H54 (cell line): ENCODE measurements around the gene LY6G6C.
A peak's percentile ranks its signal among the peaks of the same experiment; 100 is the strongest.
"Not testable (repeated sequence)": the region's sequence is repeated elsewhere in the genome, so short reads cannot be mapped to it uniquely, and the experiment has no call there.

Experiments used
- DNase-seq: peaks from one replicate; pipeline ENCODE4 v3.0.0; 2011; ENCODE audit warnings: low spot score, mixed read lengths; ENCODE audit not compliant: insufficient read length
- FAIRE-seq: peaks from 3 replicates; lab custom pipeline; 2011; peaks lifted over from hg19 to GRCh38; lab: Jason Lieb, UNC
- POLR2A ChIP-seq: IDR thresholded peaks from 2 replicates; pipeline ENCODE4 v1.6.1; 2011; ENCODE audit warnings: low read depth, mild to moderate bottlenecking, low read length

Gene LY6G6C

DNA sequence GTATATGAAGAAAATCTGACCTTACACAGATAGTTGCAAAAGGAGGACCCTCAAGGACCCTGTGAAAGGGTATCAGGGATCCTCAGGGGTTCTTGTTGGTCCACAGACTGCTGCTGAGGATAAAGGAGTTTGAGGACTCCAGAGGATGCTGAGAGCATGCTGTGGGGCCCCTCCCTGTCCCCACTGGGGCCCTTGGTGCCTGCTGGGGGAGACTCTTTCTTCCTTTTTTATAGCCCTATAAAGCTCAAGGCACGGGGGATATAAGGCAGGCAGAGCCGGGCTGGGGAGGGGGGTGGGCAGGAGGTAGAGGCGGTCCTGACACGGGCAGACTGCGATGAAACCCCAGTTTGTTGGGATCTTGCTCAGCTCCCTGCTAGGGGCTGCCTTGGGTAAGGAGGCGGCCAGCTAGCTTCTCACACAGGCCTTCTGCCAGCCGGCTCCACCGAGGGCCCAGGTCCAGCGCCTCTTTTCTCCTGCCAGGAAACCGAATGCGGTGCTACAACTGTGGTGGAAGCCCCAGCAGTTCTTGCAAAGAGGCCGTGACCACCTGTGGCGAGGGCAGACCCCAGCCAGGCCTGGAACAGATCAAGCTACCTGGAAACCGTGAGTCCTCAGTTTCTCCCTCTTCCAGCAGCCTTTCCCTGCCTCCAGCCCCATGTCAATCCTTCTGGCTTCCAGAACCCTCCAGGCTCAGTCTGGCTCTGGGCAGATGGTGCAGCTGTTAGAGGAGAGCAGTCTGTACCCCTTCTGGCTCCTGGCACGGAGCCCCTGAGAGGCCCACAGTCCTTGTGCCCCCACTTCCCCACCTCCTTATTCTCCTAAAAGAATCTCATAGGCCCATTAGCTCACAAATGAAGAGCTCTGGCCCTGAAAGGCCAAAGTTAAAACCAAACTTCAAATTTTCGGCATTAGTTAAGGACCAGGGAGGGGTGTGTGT, 6.3 kb downstream of the LY6G6C start, which contains the start of gene LY6G6D:
TSS of gene LY6G6D (plus strand) at position 327 of the 937 bp plus-strand sequence. CDS start at position 335, 8 bp downstream.
- TF ChIP-seq POLR2A: no peak
- FAIRE-seq (no peak), DNase-seq (no peak)

DNA sequence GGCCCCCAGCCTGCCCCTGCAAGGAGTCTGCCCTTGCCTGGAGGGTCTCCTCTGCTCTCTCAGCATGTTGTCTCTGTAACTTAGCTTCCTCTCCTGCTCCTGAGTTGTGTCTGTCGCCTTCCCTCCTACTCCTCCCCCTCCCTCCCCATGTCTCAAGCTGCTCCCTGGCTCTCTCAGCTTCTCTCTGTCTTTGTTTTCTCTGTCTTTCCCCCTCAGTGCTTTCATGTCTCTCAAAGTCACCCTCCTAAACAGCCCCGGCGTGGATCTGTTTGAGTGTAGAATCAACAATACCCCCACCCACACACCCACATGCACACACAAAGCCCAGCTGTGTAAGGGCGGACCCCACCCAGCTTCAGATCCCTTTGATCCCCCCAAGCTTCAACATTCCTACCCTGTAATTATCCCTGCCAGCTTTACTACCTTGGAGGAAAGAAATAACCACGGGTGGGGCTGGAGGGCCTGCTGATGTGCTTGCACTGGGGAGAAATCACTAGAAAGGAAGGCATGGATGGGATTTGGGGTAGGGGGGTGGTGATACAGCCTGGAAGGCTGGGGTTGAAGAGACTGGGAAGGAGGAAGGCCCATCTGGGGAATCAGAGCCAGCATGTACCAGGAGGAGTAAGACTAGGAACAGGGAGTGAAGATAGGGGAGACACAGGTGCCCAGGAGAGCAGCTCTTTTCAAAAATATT, 7.4 kb downstream of the LY6G6C start:
- DNase-seq: no peak
- no peak for FAIRE-seq
- TF ChIP-seq POLR2A: no peak

- DNase-seq (no peak), FAIRE-seq (no peak)
- no peak for TF ChIP-seq POLR2A
Measured at GRCh38 chr6:31713465-31713864, 8.1 kb downstream of the LY6G6C start.

GRCh38 chr6:31712296-31712695, 9.2 kb downstream of the LY6G6C start:
- no peak for TF ChIP-seq POLR2A
- DNase-seq (no peak), FAIRE-seq (no peak)

DNA sequence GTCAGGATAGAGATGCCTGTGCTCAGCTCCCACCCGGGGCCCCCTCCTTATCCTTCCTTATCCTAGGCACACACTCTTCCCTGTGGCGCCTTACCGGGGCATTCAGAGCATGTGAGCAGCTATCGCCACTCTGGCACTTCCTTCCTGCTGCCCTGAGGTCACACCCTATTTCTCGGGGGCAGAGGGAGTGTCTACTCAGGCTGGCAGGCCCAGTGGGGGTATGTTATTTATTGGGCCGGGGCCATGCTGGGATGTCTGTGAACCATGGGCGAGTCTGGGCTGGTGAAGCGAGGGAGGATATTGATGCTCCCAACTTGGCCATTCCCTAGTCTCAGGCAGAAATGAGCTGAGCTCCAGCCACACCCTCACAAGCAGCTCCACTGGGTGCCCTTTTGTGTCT, 10.3 kb downstream of the LY6G6C start:
- DNase-seq (no peak), FAIRE-seq (no peak)
- TF ChIP-seq POLR2A: no peak

DNA sequence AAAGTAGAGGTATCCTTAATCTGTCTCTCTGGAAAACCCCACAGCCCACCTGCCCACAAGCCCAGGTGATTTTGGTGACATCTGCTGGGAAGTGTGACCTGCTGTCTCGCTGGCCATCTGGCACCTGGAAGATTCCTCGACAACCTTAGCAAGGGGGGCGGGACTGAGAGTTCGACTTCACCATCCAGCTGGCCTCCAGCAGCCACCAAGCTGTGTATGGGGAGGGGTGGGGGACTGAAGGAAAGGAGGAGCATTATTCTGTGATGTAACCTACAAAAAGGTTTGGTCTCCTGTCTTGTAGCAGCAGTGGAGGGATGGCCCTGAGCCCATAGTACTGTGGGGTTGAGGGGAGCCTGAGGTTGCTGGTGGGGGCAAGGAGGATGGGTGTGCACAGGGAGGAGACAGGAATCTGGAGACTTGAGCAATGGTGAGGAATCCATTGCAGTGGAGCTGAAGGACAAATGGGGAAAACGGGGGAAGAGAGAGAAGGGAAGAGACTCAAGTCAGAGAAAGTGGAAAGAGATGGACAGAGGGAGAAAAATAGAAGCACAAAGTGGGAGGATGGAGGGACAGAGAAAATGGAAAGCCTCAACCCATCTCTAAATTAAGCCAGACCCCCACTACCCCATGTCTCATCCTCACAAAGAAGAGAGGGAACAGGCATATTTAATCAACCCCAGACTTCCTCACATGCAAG, 10.9 kb downstream of the LY6G6C start:
- FAIRE-seq (no peak), DNase-seq (no peak)
- TF ChIP-seq POLR2A: no peak

- DNase-seq, FAIRE-seq: not testable (repeated sequence)
Measured at GRCh38 chr6:31709157-31709556, 12.4 kb downstream of the LY6G6C start.

DNA sequence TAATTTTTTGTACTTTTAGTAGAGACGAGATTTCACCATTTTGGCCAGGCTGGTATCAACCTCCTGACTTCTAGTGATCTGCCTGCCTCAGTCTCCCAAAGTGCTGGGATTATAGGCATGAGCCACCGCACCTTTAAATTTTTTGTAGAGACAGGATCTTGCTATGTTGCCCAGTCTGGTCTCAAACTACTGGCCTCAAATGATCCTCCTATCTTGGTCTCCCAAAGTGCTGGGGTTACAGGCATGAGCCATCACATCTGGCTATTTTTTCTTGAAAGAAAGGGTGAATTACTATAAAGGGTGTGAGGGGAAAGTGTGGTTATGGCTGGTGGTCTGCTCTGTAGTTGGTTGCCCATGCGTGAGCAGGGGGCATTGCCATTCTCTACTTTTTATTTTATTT, 13.3 kb downstream of the LY6G6C start:
- DNase-seq: no peak
- TF ChIP-seq POLR2A: no peak
- FAIRE-seq: no peak

GRCh38 chr6:31707701-31708100, 13.8 kb downstream of the LY6G6C start:
- DNase-seq (no peak), FAIRE-seq (no peak)
- TF ChIP-seq POLR2A: no peak

- TF ChIP-seq POLR2A: no peak
- no peak for FAIRE-seq
Measured at GRCh38 chr6:31706599-31706998, 14.9 kb downstream of the LY6G6C start, which contains the start of gene LY6G6F. LY6G6F (plus strand) TSS chr6:31706866; CDS start chr6:31706907, 41 bp downstream.

GRCh38 chr6:31705931-31706330, 15.6 kb downstream of the LY6G6C start:
- FAIRE-seq (no peak), DNase-seq (no peak)
- TF ChIP-seq POLR2A: no peak

More at GRCh38 chr6:31706599-31706998, 14.9 kb downstream of the LY6G6C start, which contains the start of gene LY6G6F:
- no peak for DNase-seq

DNA sequence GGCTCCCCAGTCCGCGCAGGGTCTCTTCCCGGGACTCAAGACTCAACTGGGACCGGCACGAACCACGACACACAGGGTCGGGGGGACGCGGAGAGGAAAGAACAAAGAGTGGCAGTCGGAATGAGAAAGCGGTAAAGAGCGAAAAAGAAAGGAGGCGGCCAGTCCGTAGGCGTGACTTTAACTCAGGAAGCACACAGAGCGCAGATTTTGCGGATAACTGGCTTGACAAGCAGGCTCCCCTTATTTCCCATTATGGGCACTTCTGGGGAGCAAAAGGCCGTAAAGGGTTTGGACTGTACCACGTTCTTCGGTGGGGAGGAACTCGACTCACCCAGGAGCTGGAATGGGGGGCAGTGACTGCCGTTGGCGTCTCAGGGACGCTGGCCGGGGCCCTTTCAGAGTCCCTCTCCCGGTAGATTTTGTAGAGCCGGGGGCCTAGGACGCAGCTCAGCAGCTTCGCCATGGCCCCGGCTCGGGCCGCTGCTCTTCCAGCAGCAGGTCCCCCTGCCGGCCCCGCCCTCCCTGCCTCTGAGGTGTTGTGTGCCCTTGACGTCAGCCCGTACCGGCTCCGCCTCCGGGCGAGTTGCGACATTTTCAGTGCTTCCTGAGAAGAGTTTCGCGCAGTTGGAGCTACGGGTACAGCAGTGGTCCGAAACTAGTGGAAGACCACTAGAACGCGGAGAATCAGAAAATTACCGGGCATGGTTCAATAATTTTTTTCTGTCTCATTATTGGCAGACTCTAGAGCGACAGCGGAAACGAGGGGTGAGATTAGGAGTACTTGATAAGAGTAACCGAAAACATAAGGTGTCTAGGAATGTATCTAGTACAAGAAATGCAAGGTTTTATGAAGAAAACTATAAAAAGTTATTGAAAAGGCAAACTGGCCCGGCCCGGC, 18.5 kb downstream of the LY6G6C start, which contains the start of gene ABHD16A:
TSS of gene ABHD16A (minus strand) at position 506 of the 898 bp plus-strand sequence. CDS start at position 463, 43 bp downstream.
- peak; percentile 83 for TF ChIP-seq POLR2A
- FAIRE-seq: peak; percentile 11
- DNase-seq: peak; percentile 96
